Testis (tissue), 3 donors: Measurements from ENCODE around the gene CLEC16A. TPM values are rescaled to one million over a fixed set of nuclear protein-coding genes. Genes with fewer than 3 reads are reported as not detected.

Source experiments
- DNase-seq: peaks from one replicate; pipeline ENCODE4 v3.0.0-alpha.2; 2019
- H3K27ac ChIP-seq, 2 donors: fragments of 200-600 bp; sonication (generic); one replicate each; pipeline ENCODE4 v1.5.1; 2019
- H3K27me3 ChIP-seq: fragments of 200-600 bp; sonication (generic); one replicate; pipeline ENCODE4 v1.5.1; 2019
- H3K36me3 ChIP-seq: fragments of 200-600 bp; sonication (generic); one replicate; pipeline ENCODE4 v1.5.1; 2017; ENCODE audit warnings: low read depth; ENCODE audit errors: missing control alignments
- H3K4me1 ChIP-seq: fragments of 200-600 bp; sonication (generic); one replicate; pipeline ENCODE4 v1.5.1; 2019
- H3K4me3 ChIP-seq, 2 donors: fragments of 200-600 bp; sonication (generic); one replicate each; pipeline ENCODE4 v1.5.1; 2017 to 2019
- H3K9me3 ChIP-seq: fragments of 200-600 bp; sonication (generic); one replicate; pipeline ENCODE4 v1.5.1; 2017
- POLR2A ChIP-seq: fragments of 450-650 bp; IDR thresholded peaks from one replicate; pipeline ENCODE4 v1.6.1; 2017; ENCODE audit warnings: antibody characterized with exemption, mild to moderate bottlenecking, moderate library complexity
- WGBS, 2 donors: methylation state at CpG; one replicate each; pipeline ENCODE4 v1.1.5; 2018; 5-methylcytosine and 5-hydroxymethylcytosine counted together
- intact Hi-C: fragments of 100-400 bp; cut with DNase I; formaldehyde crosslinking; loops from one replicate; pipeline ENCODE4 v1.15.1; 2023; ENCODE audit warnings: low total_unique reads
- polyA plus RNA-seq: library from polyadenylated mRNA; stranded (reverse); fragments of 350-450 nt; fragmentation: Illumina TruSeq; extraction: RNeasy Lipid Tissue Mini Kit (QIAGEN cat#74804); gene quantifications from one replicate; pipeline ENCODE4 v1.2.3, GENCODE V29; 2014; ENCODE audit warnings: low read depth, low replicate concordance; ENCODE audit not compliant: insufficient read depth
- total RNA-seq, 2 donors: library from RNA; depleted of rRNA; stranded (reverse); fragments of >200 nt; gene quantifications; one replicate each; pipeline ENCODE4 v1.2.3, GENCODE V29; 2016
- TF ChIP-seq, protein P1 (sequence below), 3 experiments: fragments of 450-650 bp in 2 of 3; fragments of 200-600 bp in 1 of 3; sonication (generic) in 1 of 3; IDR thresholded peaks; one replicate each; pipeline ENCODE4 v1.5.1; 2016 to 2019; ENCODE audit warnings: antibody characterized with exemption in 3 of 3, mild to moderate bottlenecking in 2 of 3, moderate library complexity in 1 of 3

The CLEC16A gene
- total and polyA plus RNA-seq, 3 donors from 2014 or later: 93.9 to 126 (median 122) TPM

- TF ChIP-seq, protein P1, sequence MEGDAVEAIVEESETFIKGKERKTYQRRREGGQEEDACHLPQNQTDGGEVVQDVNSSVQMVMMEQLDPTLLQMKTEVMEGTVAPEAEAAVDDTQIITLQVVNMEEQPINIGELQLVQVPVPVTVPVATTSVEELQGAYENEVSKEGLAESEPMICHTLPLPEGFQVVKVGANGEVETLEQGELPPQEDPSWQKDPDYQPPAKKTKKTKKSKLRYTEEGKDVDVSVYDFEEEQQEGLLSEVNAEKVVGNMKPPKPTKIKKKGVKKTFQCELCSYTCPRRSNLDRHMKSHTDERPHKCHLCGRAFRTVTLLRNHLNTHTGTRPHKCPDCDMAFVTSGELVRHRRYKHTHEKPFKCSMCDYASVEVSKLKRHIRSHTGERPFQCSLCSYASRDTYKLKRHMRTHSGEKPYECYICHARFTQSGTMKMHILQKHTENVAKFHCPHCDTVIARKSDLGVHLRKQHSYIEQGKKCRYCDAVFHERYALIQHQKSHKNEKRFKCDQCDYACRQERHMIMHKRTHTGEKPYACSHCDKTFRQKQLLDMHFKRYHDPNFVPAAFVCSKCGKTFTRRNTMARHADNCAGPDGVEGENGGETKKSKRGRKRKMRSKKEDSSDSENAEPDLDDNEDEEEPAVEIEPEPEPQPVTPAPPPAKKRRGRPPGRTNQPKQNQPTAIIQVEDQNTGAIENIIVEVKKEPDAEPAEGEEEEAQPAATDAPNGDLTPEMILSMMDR (IDR thresholded peaks at IDR 0.05): no peak
- no peak for TF ChIP-seq POLR2A
- no peaks in the 10 kb centered on the region for H3K36me3 ChIP-seq
- H3K4me1 ChIP-seq: no peaks in the 10 kb centered on the region
- DNase-seq: peak; percentile 28
- 81 to 85% methylated on average over 12 of the region's 12 CpGs for WGBS, 2 donors
- H3K27ac ChIP-seq: no peak overlapping the region
- intact Hi-C loops: no loop called here
- H3K4me3 ChIP-seq: no peak overlapping the region
- H3K9me3 ChIP-seq: no peaks in the 10 kb centered on the region
- H3K27me3 ChIP-seq: no peaks in the 10 kb centered on the region
These were observed 237.5 kb downstream of the CLEC16A start for GRCh38 chr16:11181899-11182279.

DNA sequence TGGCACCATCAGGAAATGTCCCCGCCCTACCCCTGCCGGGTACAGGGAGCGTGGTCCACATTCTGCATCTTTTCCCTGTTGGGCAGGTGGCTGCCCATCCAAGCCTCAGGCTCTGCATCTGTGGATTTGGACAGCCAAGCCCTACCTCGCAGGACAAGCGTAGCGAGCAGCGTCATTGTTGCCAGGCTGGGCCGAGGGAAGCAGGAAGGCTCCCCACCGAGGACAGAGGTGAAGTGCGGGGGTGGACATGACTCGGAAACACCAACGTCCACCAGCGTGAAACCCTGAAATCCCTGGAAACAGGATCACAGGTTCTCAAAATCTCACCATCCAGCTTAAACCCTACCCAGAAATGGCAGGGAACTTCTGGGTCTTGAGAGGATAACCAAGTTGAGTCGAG is 238.0 kb downstream of the CLEC16A start:
- no peaks in the 10 kb centered on the region for H3K9me3 ChIP-seq
- TF ChIP-seq POLR2A: no peak
- TF ChIP-seq, protein P1 (IDR thresholded peaks at IDR 0.05): no peak
- no peaks in the 10 kb centered on the region for H3K27me3 ChIP-seq
- H3K36me3 ChIP-seq: no peaks in the 10 kb centered on the region
- H3K4me3 ChIP-seq: no peak overlapping the region
- intact Hi-C loops: no loop called here
- DNase-seq: no peak
- no peaks in the 10 kb centered on the region for H3K4me1 ChIP-seq
- WGBS, 2 donors: 90 to 92% methylated on average over 11 to 14 of the region's 14 CpGs
- no peak overlapping the region for H3K27ac ChIP-seq

GRCh38 chr16:11183035-11183812 is 238.9 kb downstream of the CLEC16A start:
- TF ChIP-seq, protein P1 (IDR thresholded peaks at IDR 0.05): no peak
- TF ChIP-seq POLR2A: no peak
- DNase-seq: no peak
- Histone ChIP-seq H3K27me3 (no peaks in the 10 kb centered on the region), H3K4me3 (no peak overlapping the region), H3K36me3 (no peaks in the 10 kb centered on the region), H3K27ac (no peak overlapping the region), H3K9me3 (no peaks in the 10 kb centered on the region), H3K4me1 (no peaks in the 10 kb centered on the region)
- intact Hi-C loops: no loop called here
- WGBS, 2 donors: 87 to 91% methylated on average over 12 to 25 of the region's 25 CpGs

DNA sequence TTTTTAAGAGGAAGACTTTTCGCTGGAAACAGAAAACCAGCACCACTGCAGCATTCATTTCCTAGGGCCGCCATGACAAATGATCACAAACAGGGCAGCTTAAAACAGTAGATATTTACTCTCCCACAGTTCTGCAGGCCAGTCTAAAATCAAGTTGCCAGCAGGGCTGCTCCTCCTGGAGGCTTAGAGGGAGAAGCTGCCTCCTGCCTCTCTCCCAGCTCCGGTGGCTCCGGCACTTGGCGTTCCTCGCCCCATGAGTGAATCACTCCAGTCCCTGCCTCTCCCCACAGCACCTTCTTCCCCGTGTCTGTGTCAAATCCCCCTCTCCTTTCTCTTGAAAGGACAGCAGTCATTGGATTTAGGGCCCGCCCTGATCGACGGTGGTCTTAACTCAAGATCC is 239.6 kb downstream of the CLEC16A start:
- intact Hi-C loops: no loop called here

More for the DNA sequence above, 239.6 kb downstream of the CLEC16A start:
- Histone ChIP-seq H3K27ac (no peak overlapping the region), H3K27me3 (no peaks in the 10 kb centered on the region), H3K9me3 (no peaks in the 10 kb centered on the region), H3K36me3 (no peaks in the 10 kb centered on the region), H3K4me1 (no peaks in the 10 kb centered on the region), H3K4me3 (no peak overlapping the region)
- WGBS, 2 donors: 93 to 95% methylated on average over 10 of the region's 10 CpGs
- TF ChIP-seq POLR2A: no peak
- TF ChIP-seq, protein P1 (IDR thresholded peaks at IDR 0.05): no peak
- no peak for DNase-seq
